HepG2 (cell line): Measurements from ENCODE around the gene TNFSF13. TPM values are rescaled to one million over a fixed set of nuclear protein-coding genes. Genes with fewer than 3 reads are reported as not detected.

Experiments used
- AGO1 ChIP-seq: fragments of 200-400 bp; formaldehyde crosslinking; IDR thresholded peaks from 2 replicates; pipeline ENCODE4 v1.6.1; 2017; ENCODE audit warnings: mild to moderate bottlenecking, low read depth, low read length, moderate library complexity; ENCODE audit not compliant: poor library complexity, severe bottlenecking
- HOXD1 ChIP-seq: sonication (generic); formaldehyde crosslinking; IDR thresholded peaks from 2 replicates; pipeline ENCODE4 v1.5.0; 2020; ENCODE audit warnings: missing genetic modification reagents
- KMT2A ChIP-seq: sonication (generic); formaldehyde crosslinking; IDR thresholded peaks from 2 replicates; pipeline ENCODE4 v1.4.0; 2020; ENCODE audit warnings: missing genetic modification reagents
- MEIS1 ChIP-seq: sonication (generic); formaldehyde crosslinking; IDR thresholded peaks from 2 replicates; pipeline ENCODE4 v1.9.0; 2021; ENCODE audit warnings: mild to moderate bottlenecking, missing genetic modification reagents, moderate library complexity, borderline replicate concordance
- NFYB ChIP-seq: sonication (generic); formaldehyde crosslinking; IDR thresholded peaks from 2 replicates; pipeline ENCODE4 v1.4.0; 2020; ENCODE audit warnings: missing genetic modification reagents
- RFXANK ChIP-seq: IDR thresholded peaks from 2 replicates; pipeline ENCODE4 v1.6.1; 2016
- RXRB ChIP-seq: IDR thresholded peaks from 2 replicates; pipeline ENCODE4 v1.6.1; 2016; ENCODE audit warnings: borderline replicate concordance, missing genetic modification reagents, missing compliant biosample characterization
- ZFP62 ChIP-seq: sonication (generic); formaldehyde crosslinking; IDR thresholded peaks from 2 replicates; pipeline ENCODE4 v1.4.0; 2020; ENCODE audit warnings: missing genetic modification reagents
- ZNF224 ChIP-seq: sonication (generic); formaldehyde crosslinking; IDR thresholded peaks from 2 replicates; pipeline ENCODE4 v1.5.0; 2020; ENCODE audit warnings: mild to moderate bottlenecking, missing genetic modification reagents
- ZNF329 ChIP-seq: sonication (generic); formaldehyde crosslinking; IDR thresholded peaks from 2 replicates; pipeline ENCODE4 v1.9.0; 2021; ENCODE audit warnings: low read depth, mild to moderate bottlenecking, missing genetic modification reagents
- ZNF577 ChIP-seq: sonication (generic); formaldehyde crosslinking; IDR thresholded peaks from 2 replicates; pipeline ENCODE4 v1.4.0; 2020; ENCODE audit warnings: mild to moderate bottlenecking, low read depth, missing genetic modification reagents, borderline replicate concordance
- ZNF660 ChIP-seq: sonication (generic); formaldehyde crosslinking; IDR thresholded peaks from 2 replicates; pipeline ENCODE4 v1.5.1; 2020; ENCODE audit warnings: mild to moderate bottlenecking, low read depth, missing genetic modification reagents, borderline replicate concordance
- polyA plus RNA-seq, 8 experiments: library from polyadenylated mRNA; depleted of rRNA in 3 of 8; stranded (reverse) in 7 of 8; unstranded in 1 of 8; fragments of >200 nt; fragmentation: Illumina TruSeq in 4 of 8; extraction: Trizol in 4 of 8; gene quantifications; 2 replicates each; pipeline versions ENCODE4 v1.2.1 to v1.2.3, GENCODE V29; 2011 to 2016; ENCODE audit warnings: low read depth in 4 of 8, missing spikeins in 1 of 8, mixed read lengths in 1 of 8; ENCODE audit not compliant: insufficient read depth in 1 of 8
- total RNA-seq, 5 experiments: library from RNA; depleted of rRNA; stranded (reverse); fragments of >200 nt; fragmentation: Illumina TruSeq; extraction: Trizol; gene quantifications; 2 replicates each; pipeline ENCODE4 v1.2.3, GENCODE V29; 2016; ENCODE audit warnings: low read depth in 1 of 5
- TF ChIP-seq, protein P1 (sequence below), 2 experiments: sonication (generic) in 1 of 2; formaldehyde crosslinking in 1 of 2; IDR thresholded peaks; 2 replicates each; pipeline versions ENCODE4 v1.5.1 to v1.6.1; 2011 to 2020; ENCODE audit warnings: borderline replicate concordance in 1 of 2, low read depth in 1 of 2, low read length in 1 of 2, mild to moderate bottlenecking in 1 of 2, missing genetic modification reagents in 1 of 2, moderate library complexity in 1 of 2
- TF ChIP-seq, protein P2 (sequence below): sonication (generic); formaldehyde crosslinking; IDR thresholded peaks from 2 replicates; pipeline ENCODE4 v1.4.0; 2020; ENCODE audit warnings: mild to moderate bottlenecking, missing genetic modification reagents
- TF ChIP-seq, protein P3 (sequence below): sonication (generic); formaldehyde crosslinking; IDR thresholded peaks from 2 replicates; pipeline ENCODE4 v1.4.0; 2020; ENCODE audit warnings: mild to moderate bottlenecking, missing genetic modification reagents
- TF ChIP-seq, protein P4 (sequence below): sonication (generic); formaldehyde crosslinking; IDR thresholded peaks from 2 replicates; pipeline ENCODE4 v1.8.0; 2022; ENCODE audit warnings: missing genetic modification reagents, mild to moderate bottlenecking, moderate library complexity, borderline replicate concordance
- TF ChIP-seq, protein P5 (sequence below): sonication (generic); formaldehyde crosslinking; IDR thresholded peaks from 2 replicates; pipeline ENCODE4 v1.4.0; 2020; ENCODE audit warnings: mild to moderate bottlenecking, missing genetic modification reagents, borderline replicate concordance

TNFSF13 gene
- total and polyA plus RNA-seq, 2 of the 13 experiments (the other 11 are each of a cell fraction or from before 2014, with no cell fraction given): 2.5 to 3.3 TPM

DNA sequence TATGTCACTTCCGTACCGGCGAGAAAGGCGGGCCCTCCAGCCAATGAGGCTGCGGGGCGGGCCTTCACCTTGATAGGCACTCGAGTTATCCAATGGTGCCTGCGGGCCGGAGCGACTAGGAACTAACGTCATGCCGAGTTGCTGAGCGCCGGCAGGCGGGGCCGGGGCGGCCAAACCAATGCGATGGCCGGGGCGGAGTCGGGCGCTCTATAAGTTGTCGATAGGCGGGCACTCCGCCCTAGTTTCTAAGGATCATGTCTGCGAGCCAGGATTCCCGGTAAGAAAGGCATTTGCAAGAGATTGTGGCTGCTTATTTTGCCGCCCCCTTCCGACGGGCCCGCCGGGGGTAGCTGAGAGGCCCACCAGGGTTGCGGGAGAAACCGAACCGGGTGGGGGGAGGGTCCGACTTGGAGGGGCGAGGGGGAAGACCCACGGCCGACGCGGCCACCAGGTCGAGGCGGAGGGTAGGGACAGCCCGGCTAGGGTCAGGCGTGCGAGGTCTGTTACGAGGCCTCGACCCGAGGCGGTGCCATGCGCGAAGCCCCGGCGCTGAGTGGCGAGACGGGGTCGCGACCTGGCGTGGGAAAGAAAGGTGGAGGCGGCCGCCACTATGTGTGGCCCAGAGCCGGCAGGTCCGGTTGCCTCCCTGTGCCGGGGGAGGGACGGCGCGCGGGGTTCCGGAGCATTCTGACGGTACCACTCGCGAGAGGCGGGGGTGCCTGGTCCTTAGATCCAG lies 14.2 kb downstream of the TNFSF13 start (continued):
- TF ChIP-seq, protein P1, sequence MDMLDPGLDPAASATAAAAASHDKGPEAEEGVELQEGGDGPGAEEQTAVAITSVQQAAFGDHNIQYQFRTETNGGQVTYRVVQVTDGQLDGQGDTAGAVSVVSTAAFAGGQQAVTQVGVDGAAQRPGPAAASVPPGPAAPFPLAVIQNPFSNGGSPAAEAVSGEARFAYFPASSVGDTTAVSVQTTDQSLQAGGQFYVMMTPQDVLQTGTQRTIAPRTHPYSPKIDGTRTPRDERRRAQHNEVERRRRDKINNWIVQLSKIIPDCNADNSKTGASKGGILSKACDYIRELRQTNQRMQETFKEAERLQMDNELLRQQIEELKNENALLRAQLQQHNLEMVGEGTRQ (IDR thresholded peaks at IDR 0.05; ENCODE audit: low read depth, low read length): no peak
- TF ChIP-seq, protein P1 (CRISPR knock-in tag; IDR thresholded peaks at IDR 0.05; ENCODE audit: borderline replicate concordance): peak; percentile 85
- peak; percentile 86 for TF ChIP-seq AGO1
- TF ChIP-seq, protein P2, sequence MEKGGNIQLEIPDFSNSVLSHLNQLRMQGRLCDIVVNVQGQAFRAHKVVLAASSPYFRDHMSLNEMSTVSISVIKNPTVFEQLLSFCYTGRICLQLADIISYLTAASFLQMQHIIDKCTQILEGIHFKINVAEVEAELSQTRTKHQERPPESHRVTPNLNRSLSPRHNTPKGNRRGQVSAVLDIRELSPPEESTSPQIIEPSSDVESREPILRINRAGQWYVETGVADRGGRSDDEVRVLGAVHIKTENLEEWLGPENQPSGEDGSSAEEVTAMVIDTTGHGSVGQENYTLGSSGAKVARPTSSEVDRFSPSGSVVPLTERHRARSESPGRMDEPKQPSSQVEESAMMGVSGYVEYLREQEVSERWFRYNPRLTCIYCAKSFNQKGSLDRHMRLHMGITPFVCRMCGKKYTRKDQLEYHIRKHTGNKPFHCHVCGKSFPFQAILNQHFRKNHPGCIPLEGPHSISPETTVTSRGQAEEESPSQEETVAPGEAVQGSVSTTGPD (CRISPR knock-in tag): no peak
- TF ChIP-seq, protein P3, sequence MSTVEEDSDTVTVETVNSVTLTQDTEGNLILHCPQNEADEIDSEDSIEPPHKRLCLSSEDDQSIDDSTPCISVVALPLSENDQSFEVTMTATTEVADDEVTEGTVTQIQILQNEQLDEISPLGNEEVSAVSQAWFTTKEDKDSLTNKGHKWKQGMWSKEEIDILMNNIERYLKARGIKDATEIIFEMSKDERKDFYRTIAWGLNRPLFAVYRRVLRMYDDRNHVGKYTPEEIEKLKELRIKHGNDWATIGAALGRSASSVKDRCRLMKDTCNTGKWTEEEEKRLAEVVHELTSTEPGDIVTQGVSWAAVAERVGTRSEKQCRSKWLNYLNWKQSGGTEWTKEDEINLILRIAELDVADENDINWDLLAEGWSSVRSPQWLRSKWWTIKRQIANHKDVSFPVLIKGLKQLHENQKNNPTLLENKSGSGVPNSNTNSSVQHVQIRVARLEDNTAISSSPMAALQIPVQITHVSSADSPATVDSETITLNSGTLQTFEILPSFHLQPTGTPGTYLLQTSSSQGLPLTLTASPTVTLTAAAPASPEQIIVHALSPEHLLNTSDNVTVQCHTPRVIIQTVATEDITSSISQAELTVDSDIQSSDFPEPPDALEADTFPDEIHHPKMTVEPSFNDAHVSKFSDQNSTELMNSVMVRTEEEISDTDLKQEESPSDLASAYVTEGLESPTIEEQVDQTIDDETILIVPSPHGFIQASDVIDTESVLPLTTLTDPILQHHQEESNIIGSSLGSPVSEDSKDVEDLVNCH: no peak
- TF ChIP-seq MEIS1: peak; percentile 45; the same call in 1 of the 2 replicates
- TF ChIP-seq, protein P4, sequence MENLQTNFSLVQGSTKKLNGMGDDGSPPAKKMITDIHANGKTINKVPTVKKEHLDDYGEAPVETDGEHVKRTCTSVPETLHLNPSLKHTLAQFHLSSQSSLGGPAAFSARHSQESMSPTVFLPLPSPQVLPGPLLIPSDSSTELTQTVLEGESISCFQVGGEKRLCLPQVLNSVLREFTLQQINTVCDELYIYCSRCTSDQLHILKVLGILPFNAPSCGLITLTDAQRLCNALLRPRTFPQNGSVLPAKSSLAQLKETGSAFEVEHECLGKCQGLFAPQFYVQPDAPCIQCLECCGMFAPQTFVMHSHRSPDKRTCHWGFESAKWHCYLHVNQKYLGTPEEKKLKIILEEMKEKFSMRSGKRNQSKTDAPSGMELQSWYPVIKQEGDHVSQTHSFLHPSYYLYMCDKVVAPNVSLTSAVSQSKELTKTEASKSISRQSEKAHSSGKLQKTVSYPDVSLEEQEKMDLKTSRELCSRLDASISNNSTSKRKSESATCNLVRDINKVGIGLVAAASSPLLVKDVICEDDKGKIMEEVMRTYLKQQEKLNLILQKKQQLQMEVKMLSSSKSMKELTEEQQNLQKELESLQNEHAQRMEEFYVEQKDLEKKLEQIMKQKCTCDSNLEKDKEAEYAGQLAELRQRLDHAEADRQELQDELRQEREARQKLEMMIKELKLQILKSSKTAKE (CRISPR knock-in tag): peak; percentile 55
- TF ChIP-seq ZNF329: peak; percentile 68; the same call in 1 of the 2 replicates
- TF ChIP-seq ZNF224 (CRISPR knock-in tag): peak; percentile 92
- peak; percentile 99 for TF ChIP-seq NFYB (CRISPR knock-in tag)
- TF ChIP-seq ZFP62 (CRISPR knock-in tag): no peak
- TF ChIP-seq, protein P5, sequence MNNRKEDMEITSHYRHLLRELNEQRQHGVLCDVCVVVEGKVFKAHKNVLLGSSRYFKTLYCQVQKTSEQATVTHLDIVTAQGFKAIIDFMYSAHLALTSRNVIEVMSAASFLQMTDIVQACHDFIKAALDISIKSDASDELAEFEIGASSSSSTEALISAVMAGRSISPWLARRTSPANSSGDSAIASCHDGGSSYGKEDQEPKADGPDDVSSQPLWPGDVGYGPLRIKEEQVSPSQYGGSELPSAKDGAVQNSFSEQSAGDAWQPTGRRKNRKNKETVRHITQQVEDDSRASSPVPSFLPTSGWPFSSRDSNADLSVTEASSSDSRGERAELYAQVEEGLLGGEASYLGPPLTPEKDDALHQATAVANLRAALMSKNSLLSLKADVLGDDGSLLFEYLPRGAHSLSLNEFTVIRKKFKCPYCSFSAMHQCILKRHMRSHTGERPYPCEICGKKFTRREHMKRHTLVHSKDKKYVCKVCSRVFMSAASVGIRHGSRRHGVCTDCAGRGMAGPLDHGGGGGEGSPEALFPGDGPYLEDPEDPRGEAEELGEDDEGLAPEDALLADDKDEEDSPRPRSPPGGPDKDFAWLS: no peak
- TF ChIP-seq RXRB: no peak; the same call in 1 of the 2 replicates
- TF ChIP-seq HOXD1 (CRISPR knock-in tag): 0 out of 2 replicates have a peak, but pooled peaks have one; percentile 55
- TF ChIP-seq KMT2A: 0 out of 2 replicates have a peak, but pooled peaks have one; percentile 14
- TF ChIP-seq ZNF577 (CRISPR knock-in tag): no peak
- TF ChIP-seq ZNF660 (CRISPR knock-in tag): no peak; the same call in 1 of the 2 replicates
- TF ChIP-seq RFXANK (CRISPR knock-in tag): no peak
